Measurements from ENCODE around the gene KIF25. TPM values are rescaled to one million over a fixed set of nuclear protein-coding genes. Genes with fewer than 3 reads are reported as not detected.

KIF25 gene
- total RNA-seq, 2 experiments from 2014 or later: not detected

GRCh38 chr6:167984876-167985604, 12.4 kb upstream of the KIF25 start:
- no peak for TF ChIP-seq CTCF (IDR thresholded peaks at IDR 0.05)
- Mint-ChIP-seq H3K27ac (no peak overlapping the region), H3K27me3 (no peaks in the 10 kb centered on the region), H3K9me3 (no peaks in the 10 kb centered on the region), H3K4me1 (ENCODE audit: low read depth) (no peaks in the 10 kb centered on the region), H3K36me3 (ENCODE audit: low read depth) (no peaks in the 10 kb centered on the region), H3K4me3 (no peak overlapping the region)
- ChIA-PET POLR2A (no interaction called here), CTCF (no interaction called here)
- intact Hi-C loops (cut with micrococcal nuclease): no loop called here
- DNase-seq (no peak), ATAC-seq (no peak)

- Mint-ChIP-seq H3K27ac (no peak overlapping the region), H3K4me1 (ENCODE audit: low read depth) (no peaks in the 10 kb centered on the region), H3K27me3 (no peaks in the 10 kb centered on the region), H3K4me3 (no peak overlapping the region), H3K9me3 (no peaks in the 10 kb centered on the region), H3K36me3 (ENCODE audit: low read depth) (no peaks in the 10 kb centered on the region)
- CTCF ChIA-PET: no interaction called here
- POLR2A ChIA-PET: no interaction called here
- intact Hi-C loops (cut with micrococcal nuclease): no loop called here
- no peak for TF ChIP-seq CTCF (IDR thresholded peaks at IDR 0.05)
- ATAC-seq: no peak
- DNase-seq: no peak
Measured at GRCh38 chr6:167985911-167986595, 11.4 kb upstream of the KIF25 start.

- H3K27ac Mint-ChIP-seq: no peak overlapping the region
- ChIA-PET POLR2A (no interaction called here), CTCF (no interaction called here)
- no peak overlapping the region for H3K4me3 Mint-ChIP-seq
- ATAC-seq (no peak), DNase-seq (no peak)
- no peaks in the 10 kb centered on the region for H3K27me3 Mint-ChIP-seq
- no peaks in the 10 kb centered on the region for H3K9me3 Mint-ChIP-seq
- TF ChIP-seq CTCF (IDR thresholded peaks at IDR 0.05): no peak
- no peaks in the 10 kb centered on the region for H3K36me3 Mint-ChIP-seq (ENCODE audit: low read depth)
- intact Hi-C loops (cut with micrococcal nuclease): no loop called here
- H3K4me1 Mint-ChIP-seq (ENCODE audit: low read depth): no peaks in the 10 kb centered on the region
Measured at GRCh38 chr6:167987396-167988153, 9.9 kb upstream of the KIF25 start.

- ChIA-PET POLR2A (no interaction called here), CTCF (no interaction called here)
- H3K36me3 Mint-ChIP-seq (ENCODE audit: low read depth): no peaks in the 10 kb centered on the region
- H3K27me3 Mint-ChIP-seq: no peaks in the 10 kb centered on the region
- intact Hi-C loops (cut with micrococcal nuclease): no loop called here
- H3K27ac Mint-ChIP-seq: no peak overlapping the region
- ATAC-seq (no peak), DNase-seq (no peak)
- H3K4me3 Mint-ChIP-seq: no peak overlapping the region
- no peak for TF ChIP-seq CTCF (IDR thresholded peaks at IDR 0.05)
- no peaks in the 10 kb centered on the region for H3K9me3 Mint-ChIP-seq
- H3K4me1 Mint-ChIP-seq (ENCODE audit: low read depth): no peaks in the 10 kb centered on the region
Measured at GRCh38 chr6:167988154-167988495, 9.3 kb upstream of the KIF25 start.

Measured in activated CD8-positive, alpha-beta T cell treated with anti-CD3 and anti-CD28 coated beads for 36 hours (primary cell).